OCI-LY3 (cell line): ENCODE measurements around the gene EIF1.

Experiments
- EZH2phosphoT487 ChIP-seq: fragments of 200-600 bp; shearing (Covaris generic); IDR thresholded peaks from 2 replicates; pipeline ENCODE4 v1.6.1; 2018; ENCODE audit warnings: antibody characterized with exemption, mixed run types, low read depth
- TF ChIP-seq, protein P1 (sequence below): fragments of 200-600, 300-600 bp; sonication (generic); IDR thresholded peaks from 2 replicates; pipeline ENCODE4 v1.5.1; 2014; ENCODE audit warnings: antibody characterized with exemption, low read length, low read depth

DNA sequence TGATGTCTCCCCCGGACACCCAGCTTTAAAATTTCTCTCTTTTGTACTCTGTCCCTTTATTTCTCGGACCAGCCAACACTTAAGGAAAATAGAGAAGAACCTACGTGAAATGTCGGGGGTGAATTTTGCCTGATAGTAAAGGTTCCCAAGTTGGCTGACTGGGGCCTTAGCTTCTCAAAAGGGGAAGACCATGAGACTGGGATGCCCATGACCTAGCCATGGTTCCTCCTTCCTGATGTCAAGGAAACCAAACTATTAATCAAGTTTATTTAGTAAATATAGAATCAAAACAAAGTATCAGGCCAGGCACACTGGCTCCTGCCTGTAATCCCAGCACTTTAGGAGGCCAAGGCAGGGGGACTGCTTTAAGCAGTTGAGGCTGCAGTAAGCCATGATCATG lies 2.4 kb upstream of the EIF1 start:
- TF ChIP-seq, protein P1, sequence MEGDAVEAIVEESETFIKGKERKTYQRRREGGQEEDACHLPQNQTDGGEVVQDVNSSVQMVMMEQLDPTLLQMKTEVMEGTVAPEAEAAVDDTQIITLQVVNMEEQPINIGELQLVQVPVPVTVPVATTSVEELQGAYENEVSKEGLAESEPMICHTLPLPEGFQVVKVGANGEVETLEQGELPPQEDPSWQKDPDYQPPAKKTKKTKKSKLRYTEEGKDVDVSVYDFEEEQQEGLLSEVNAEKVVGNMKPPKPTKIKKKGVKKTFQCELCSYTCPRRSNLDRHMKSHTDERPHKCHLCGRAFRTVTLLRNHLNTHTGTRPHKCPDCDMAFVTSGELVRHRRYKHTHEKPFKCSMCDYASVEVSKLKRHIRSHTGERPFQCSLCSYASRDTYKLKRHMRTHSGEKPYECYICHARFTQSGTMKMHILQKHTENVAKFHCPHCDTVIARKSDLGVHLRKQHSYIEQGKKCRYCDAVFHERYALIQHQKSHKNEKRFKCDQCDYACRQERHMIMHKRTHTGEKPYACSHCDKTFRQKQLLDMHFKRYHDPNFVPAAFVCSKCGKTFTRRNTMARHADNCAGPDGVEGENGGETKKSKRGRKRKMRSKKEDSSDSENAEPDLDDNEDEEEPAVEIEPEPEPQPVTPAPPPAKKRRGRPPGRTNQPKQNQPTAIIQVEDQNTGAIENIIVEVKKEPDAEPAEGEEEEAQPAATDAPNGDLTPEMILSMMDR: no peak
- no peak for TF ChIP-seq EZH2phosphoT487
